Esophagus squamous epithelium (tissue), 5 donors: Measurements from ENCODE around the gene KRT17. TPM values are rescaled to one million over a fixed set of nuclear protein-coding genes. Genes with fewer than 3 reads are reported as not detected.
"Not testable (repeated sequence)": the region's sequence is repeated elsewhere in the genome, so short reads cannot be mapped to it uniquely, and the experiment has no call there.

Experiments used
- DNase-seq: peaks from one replicate; lab custom pipeline; 2025; lab: John Stamatoyannopoulos, UW
- H3K27ac ChIP-seq, 4 donors: fragments of 200-600 bp; sonication (generic); one replicate each; pipeline ENCODE4 v1.5.1; 2016 to 2019; ENCODE audit warnings: mild to moderate bottlenecking in 1 of 4
- H3K27me3 ChIP-seq, 4 donors: fragments of 200-600 bp; sonication (generic); 1 replicate in 3 of 4; 2 replicates in 1 of 4; pipeline versions ENCODE4 v1.5.1 to v1.6.0; 2017 to 2021; ENCODE audit warnings: antibody characterized with exemption in 1 of 4
- H3K36me3 ChIP-seq, 3 donors: fragments of 200-600 bp; sonication (generic); one replicate each; pipeline ENCODE4 v1.5.1; 2016 to 2019
- H3K4me1 ChIP-seq, 3 donors: fragments of 200-600 bp; sonication (generic); one replicate each; pipeline ENCODE4 v1.5.1; 2017 to 2019
- H3K4me3 ChIP-seq, 4 donors: fragments of 200-600 bp; sonication (generic); 1 replicate in 3 of 4; 2 replicates in 1 of 4; pipeline ENCODE4 v1.5.1; 2016 to 2019; ENCODE audit warnings: mild to moderate bottlenecking in 2 of 4, moderate library complexity in 1 of 4
- H3K9me3 ChIP-seq, 3 donors: fragments of 200-600 bp; sonication (generic); one replicate each; pipeline ENCODE4 v1.5.1; 2016 to 2019
- POLR2A ChIP-seq, 4 donors: fragments of 450-650 bp; IDR thresholded peaks; one replicate each; pipeline ENCODE4 v1.6.1; 2017; ENCODE audit warnings: antibody characterized with exemption in 4 of 4, mild to moderate bottlenecking in 4 of 4, moderate library complexity in 3 of 4
- WGBS, 2 donors: methylation state at CpG; one replicate each; pipeline ENCODE4 v1.1.5; 2018; 5-methylcytosine and 5-hydroxymethylcytosine counted together
- intact Hi-C: fragments of 100-400 bp; cut with DNase I; formaldehyde crosslinking; loops from one replicate; pipeline ENCODE4 v1.15.0; 2022
- total RNA-seq, 4 donors: library from RNA; depleted of rRNA; stranded (reverse); fragments of >200 nt; gene quantifications; one replicate each; pipeline ENCODE4 v1.1.0, GENCODE V29; 2016
- TF ChIP-seq, protein P1 (sequence below), 6 experiments: fragments of 450-650 bp in 4 of 6; fragments of 200-600 bp in 2 of 6; sonication (generic) in 2 of 6; IDR thresholded peaks; one replicate each; pipeline ENCODE4 v1.5.1; 2016 to 2019; ENCODE audit warnings: antibody characterized with exemption in 6 of 6, mild to moderate bottlenecking in 4 of 6, moderate library complexity in 4 of 6
- donor health status: DM: yes; HTN: yes; CAD: no.

The KRT17 gene
- total RNA-seq, 4 donors from 2014 or later = 45.8 to 2,552 (median 75.7) TPM

DNA sequence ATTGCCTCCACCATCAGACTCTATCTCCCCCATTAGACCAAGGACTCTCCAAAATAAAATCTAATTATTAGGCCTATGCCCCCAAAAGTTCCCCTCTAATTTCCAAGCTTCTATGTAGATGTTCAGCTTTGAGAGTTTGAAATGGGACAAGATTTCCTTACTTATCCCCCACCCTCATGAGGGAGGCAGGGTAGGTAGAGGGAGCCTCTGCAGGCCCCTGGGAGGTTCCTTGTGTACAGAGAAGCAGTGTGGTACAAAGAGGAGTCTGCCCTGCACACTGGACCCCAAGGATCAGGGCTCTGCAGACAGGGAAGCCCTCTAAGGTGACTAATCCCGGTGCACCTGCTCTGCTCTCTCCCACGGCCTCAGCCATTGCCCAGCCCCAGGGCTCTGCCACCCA, 2.5 kb downstream of the KRT17 start:
- Histone ChIP-seq H3K9me3 (no peaks in the 10 kb centered on the region), H3K27ac (no peak overlapping the region), H3K4me3 (no peak overlapping the region), H3K4me1 (peaks cover 13 to 61% (median 14%) of the 10 kb centered on the region in 3 donors), H3K27me3 (peaks cover 0 to 85% (median 0%) of the 10 kb centered on the region in 4 donors), H3K36me3 (no peaks in the 10 kb centered on the region)
- TF ChIP-seq, protein P1, sequence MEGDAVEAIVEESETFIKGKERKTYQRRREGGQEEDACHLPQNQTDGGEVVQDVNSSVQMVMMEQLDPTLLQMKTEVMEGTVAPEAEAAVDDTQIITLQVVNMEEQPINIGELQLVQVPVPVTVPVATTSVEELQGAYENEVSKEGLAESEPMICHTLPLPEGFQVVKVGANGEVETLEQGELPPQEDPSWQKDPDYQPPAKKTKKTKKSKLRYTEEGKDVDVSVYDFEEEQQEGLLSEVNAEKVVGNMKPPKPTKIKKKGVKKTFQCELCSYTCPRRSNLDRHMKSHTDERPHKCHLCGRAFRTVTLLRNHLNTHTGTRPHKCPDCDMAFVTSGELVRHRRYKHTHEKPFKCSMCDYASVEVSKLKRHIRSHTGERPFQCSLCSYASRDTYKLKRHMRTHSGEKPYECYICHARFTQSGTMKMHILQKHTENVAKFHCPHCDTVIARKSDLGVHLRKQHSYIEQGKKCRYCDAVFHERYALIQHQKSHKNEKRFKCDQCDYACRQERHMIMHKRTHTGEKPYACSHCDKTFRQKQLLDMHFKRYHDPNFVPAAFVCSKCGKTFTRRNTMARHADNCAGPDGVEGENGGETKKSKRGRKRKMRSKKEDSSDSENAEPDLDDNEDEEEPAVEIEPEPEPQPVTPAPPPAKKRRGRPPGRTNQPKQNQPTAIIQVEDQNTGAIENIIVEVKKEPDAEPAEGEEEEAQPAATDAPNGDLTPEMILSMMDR (IDR thresholded peaks at IDR 0.05) = no peak
- TF ChIP-seq POLR2A (IDR thresholded peaks at IDR 0.05) = no peak
- no peak for DNase-seq
- intact Hi-C loops = no loop called here
- 45 to 90% methylated on average over 2 of the region's 2 CpGs for WGBS, 2 donors

DNA sequence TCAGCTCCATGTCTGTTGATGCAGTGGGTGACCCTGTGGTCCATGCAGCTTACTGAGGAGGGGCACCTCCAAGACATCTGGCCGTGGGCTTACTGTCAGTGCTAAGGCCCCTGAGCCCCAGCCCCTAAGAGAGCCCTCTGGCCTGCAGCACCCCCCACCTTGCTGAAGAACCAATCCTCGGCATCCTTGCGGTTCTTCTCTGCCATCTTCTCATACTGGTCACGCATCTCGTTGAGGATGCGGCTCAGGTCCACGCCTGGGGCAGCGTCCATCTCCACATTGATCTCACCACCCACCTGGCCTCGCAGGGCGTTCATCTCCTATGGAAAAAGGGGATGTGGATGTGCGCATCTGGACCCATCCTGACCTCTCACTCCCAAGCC, 2.9 kb downstream of the KRT17 start:
- H3K27me3 ChIP-seq = peaks cover 0 to 86% (median 0%) of the 10 kb centered on the region in 4 donors
- 89 to 91% methylated on average over 11 of the region's 11 CpGs for WGBS, 2 donors
- H3K4me3 ChIP-seq, H3K36me3 ChIP-seq, H3K9me3 ChIP-seq, intact Hi-C loops, DNase-seq, H3K27ac ChIP-seq: not testable (repeated sequence)
- peaks cover 13 to 61% (median 14%) of the 10 kb centered on the region in 3 donors for H3K4me1 ChIP-seq

DNA sequence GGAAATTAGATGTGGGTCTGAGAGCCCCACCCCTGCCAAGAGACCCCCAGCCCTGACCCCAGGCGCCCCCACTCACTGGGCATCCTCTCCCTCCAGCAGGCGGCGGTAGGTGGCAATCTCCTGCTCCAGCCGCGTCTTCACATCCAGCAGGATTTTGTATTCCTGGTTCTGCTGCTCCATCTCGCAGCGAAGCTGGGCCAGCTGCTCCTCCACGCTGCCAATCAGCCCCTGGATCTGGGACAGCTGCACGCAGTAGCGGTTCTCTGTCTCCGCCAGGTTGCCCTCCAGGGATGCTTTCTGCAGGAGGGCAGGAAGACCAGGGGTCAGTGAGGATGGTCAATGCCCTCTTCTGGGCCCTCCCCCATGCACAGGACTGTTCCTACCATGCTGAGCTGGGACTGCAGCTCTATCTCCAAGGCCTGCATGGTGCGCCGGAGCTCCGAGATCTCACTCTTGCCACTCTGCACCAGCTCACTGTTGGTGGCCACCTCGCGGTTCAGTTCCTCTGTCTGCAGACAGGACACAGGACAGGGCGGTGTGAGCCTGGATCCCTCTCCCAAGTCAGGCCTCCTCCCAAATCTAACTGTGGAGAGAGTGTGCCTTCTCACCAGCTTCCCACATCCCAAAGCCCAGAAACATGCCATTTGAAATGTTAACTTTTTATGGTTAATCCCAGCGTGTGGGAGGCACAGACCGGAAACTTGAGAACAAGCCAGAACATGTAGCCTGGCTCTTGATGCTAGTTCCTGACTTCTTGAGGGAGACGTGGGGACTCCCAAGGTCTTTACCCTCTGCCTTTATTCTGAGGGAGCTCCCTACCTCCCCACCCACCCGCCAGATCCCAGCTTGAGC, 3.6 kb downstream of the KRT17 start:
- WGBS, 2 donors = 44 to 51% methylated on average over 8 to 18 of the region's 21 CpGs
- Histone ChIP-seq H3K27me3 (peaks cover 0 to 92% (median 0%) of the 10 kb centered on the region in 4 donors), H3K4me3 (no peak overlapping the region), H3K36me3 (no peaks in the 10 kb centered on the region), H3K9me3 (no peaks in the 10 kb centered on the region), H3K4me1 (peaks cover 11 to 57% (median 14%) of the 10 kb centered on the region in 3 donors), H3K27ac (no peak overlapping the region)
- TF ChIP-seq, protein P1 (IDR thresholded peaks at IDR 0.05) = peak in 1 of 6 experiments; percentile 24
- TF ChIP-seq POLR2A (IDR thresholded peaks at IDR 0.05) = no peak
- intact Hi-C loops = no loop called here
- DNase-seq = no peak

DNA sequence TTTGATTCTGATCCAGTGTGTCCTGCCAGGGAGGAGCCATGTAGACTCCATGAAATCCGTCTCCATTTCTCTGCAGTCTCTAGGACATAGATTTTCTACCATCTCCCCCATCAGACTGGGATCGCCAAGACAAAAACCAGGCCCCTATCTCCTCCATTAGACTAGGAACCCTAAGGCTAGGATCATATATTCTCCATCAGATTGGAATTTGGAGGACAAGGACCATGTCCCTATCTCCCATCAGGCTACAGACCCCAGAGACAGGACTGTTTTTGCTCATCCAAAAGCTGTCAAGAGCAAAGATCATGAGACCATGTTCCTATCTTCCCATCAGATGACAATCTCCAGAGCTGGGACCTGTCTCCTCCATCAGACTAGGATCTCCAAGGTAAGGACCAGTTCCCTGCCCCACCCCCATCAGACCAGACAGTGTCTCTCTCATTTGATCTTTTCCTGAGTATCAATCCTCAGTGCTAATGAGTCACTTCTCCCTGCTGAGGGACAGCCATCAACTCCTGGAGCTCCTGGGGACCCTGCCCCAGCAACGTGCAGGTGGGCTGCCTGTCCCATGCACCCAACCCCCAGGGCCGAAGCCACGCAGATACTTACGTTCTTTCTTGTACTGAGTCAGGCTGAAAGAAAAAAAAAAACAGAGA, 4.3 kb downstream of the KRT17 start:
- H3K36me3 ChIP-seq, H3K4me3 ChIP-seq, intact Hi-C loops, DNase-seq, H3K27ac ChIP-seq, H3K9me3 ChIP-seq: not testable (repeated sequence)
- Histone ChIP-seq H3K27me3 (peaks cover 0 to 93% (median 0%) of the 10 kb centered on the region in 4 donors), H3K4me1 (peaks cover 3 to 50% (median 7%) of the 10 kb centered on the region in 3 donors)
- 81 to 88% methylated on average over 4 to 5 of the region's 6 CpGs for WGBS, 2 donors

DNA sequence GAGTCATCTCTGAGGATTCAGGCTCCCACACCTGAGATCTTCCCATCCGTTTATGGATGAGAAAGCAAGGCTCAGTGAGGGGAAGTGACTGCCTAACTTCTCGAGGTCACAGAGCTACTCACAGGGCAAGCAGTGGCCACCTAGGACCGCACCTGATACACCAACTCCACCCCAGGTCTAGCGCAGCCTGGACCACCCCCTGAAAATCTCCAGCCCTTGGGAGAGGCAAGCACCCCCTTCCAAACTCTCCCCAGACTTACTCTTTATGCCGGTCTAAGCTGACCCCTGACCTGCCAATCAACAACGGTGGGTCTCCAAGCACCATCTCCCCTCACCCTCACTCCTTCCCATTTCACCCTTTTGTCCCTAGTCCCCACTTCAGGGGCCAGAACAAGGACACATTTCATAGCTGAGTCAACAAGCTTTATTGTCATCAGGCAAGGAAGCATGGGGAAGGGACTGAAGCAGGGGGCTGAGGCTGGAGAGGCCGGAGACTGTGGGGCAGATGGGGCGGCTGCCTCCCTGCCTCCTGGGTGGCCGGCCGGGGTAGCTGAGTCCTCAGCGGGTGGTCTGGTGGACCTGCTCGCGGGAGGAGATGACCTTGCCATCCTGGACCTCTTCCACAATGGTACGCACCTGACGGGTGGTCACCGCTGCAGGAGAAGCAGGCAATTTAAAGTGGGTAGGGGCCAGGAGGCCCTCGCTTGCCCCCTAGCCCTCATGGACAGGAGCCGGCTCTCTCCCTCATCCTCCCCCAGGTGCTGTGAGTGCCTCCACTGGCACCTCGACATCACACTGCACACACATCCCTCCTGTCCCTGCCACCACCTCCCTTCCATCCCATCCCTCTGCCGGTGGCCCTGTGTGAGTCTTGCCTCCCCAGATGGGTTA, 5.1 kb downstream of the KRT17 start:
- peaks cover 0 to 93% (median 0%) of the 10 kb centered on the region in 4 donors for H3K27me3 ChIP-seq
- TF ChIP-seq POLR2A (IDR thresholded peaks at IDR 0.05) = no peak
- TF ChIP-seq, protein P1 (IDR thresholded peaks at IDR 0.05) = no peak
- 54 to 86% methylated on average over 5 to 15 of the region's 20 CpGs for WGBS, 2 donors
- DNase-seq = no peak
- intact Hi-C loops = no loop called here
- H3K36me3 ChIP-seq = no peaks in the 10 kb centered on the region
- H3K4me1 ChIP-seq = peaks cover 0 to 42% (median 4%) of the 10 kb centered on the region in 3 donors
- H3K9me3 ChIP-seq = no peaks in the 10 kb centered on the region
- no peak overlapping the region for H3K27ac ChIP-seq
- no peak overlapping the region for H3K4me3 ChIP-seq
